ENCODE results near the gene LARGE2.

LARGE2 gene

GRCh38 chr11:45907911-45908370 is 14.5 kb upstream of the LARGE2 start:
- no peaks in the 10 kb centered on the region for H3K4me1 ChIP-seq (ENCODE audit: control insufficient read depth, low read depth, low read length)
- H3K9ac ChIP-seq (ENCODE audit: low read length) = no peak overlapping the region
- no peak overlapping the region for H3K4me3 ChIP-seq (ENCODE audit: low read length)
- H3K36me3 ChIP-seq (ENCODE audit: control insufficient read depth, low read depth, low read length) = peaks cover 29% of the 10 kb centered on the region
- no peaks in the 10 kb centered on the region for H3K9me3 ChIP-seq (ENCODE audit: control insufficient read depth, low read depth, low read length)
- no peaks in the 10 kb centered on the region for H3K27me3 ChIP-seq (ENCODE audit: control insufficient read depth, insufficient read depth, low read length)
- no peak overlapping the region for H3K27ac ChIP-seq (ENCODE audit: low read length)

DNA sequence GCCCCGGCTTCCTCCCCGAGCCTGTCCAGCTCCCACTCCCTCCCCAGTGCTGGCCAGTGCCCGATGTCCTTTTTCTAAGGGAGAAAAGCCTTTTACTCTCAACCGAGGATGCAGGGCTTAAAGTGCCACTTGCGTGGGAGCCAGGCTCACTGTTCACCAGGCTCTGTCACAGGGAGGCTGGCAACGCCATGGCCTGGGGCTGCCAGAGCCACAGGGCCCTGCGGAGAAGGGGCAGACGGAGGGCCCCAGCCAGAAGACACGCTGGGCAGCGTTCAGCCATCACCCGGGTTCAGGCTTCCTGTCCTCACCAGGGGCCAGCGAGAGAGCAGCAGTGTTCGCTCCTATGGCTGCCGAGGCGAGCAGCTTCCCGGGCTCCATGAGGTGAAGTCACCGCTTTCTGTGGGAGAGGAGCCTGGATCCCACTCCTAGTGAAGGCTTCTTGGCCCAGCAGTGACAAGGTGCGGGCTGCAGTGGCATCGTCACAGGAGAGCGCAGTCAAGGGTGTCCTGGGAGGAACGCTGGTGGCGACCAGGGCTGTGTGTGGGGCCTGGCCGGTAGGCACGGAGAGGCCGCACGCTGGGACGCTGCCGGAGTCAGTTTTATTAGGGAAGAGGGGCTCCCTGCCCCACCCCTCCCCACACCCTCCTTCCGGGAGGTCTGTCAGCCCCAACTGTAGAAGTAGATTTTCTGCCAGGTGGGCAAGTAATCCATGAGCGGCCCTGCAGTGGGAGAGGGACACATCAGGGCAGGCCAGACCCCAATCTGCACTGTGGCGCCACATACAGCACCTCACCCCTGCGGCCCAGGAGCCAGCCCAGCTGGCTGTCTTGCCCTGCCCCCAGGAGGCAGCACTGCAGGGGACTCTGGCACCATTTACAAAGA is 12.6 kb upstream of the LARGE2 start:
- H3K4me1 ChIP-seq (ENCODE audit: control insufficient read depth, low read depth, low read length) = no peaks in the 10 kb centered on the region
- no peaks in the 10 kb centered on the region for H3K9me3 ChIP-seq (ENCODE audit: control insufficient read depth, low read depth, low read length)
- no peak overlapping the region for H3K9ac ChIP-seq (ENCODE audit: low read length)
- H3K4me3 ChIP-seq (ENCODE audit: low read length) = no peak overlapping the region
- peaks cover 16% of the 10 kb centered on the region for H3K36me3 ChIP-seq (ENCODE audit: control insufficient read depth, low read depth, low read length)
- H3K27me3 ChIP-seq (ENCODE audit: control insufficient read depth, insufficient read depth, low read length) = no peaks in the 10 kb centered on the region
- no peak overlapping the region for H3K27ac ChIP-seq (ENCODE audit: low read length)

DNA sequence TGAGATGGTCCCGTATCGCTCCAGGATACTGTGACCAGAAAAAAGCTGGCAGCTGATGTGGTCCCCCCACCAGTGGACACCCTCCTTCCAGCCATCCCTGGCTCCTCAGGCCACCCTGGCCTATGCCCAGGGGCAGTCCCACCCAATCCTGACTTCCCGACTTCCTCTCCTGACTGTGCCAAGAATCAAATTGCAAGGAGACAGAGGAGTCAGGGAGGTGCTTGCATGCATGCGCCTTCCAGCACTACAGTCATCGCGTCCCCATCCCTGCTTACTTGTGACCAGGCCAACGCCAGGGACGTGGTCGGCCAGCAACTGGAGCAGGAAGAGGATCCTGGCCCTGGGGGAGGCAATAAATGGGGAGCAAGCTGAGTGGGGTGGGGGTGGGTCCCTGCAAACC is 11.8 kb upstream of the LARGE2 start:
- Histone ChIP-seq H3K9ac (ENCODE audit: low read length) (no peak overlapping the region), H3K36me3 (ENCODE audit: control insufficient read depth, low read depth, low read length) (peaks cover 17% of the 10 kb centered on the region), H3K4me3 (ENCODE audit: low read length) (no peak overlapping the region), H3K27me3 (ENCODE audit: control insufficient read depth, insufficient read depth, low read length) (no peaks in the 10 kb centered on the region), H3K9me3 (ENCODE audit: control insufficient read depth, low read depth, low read length) (no peaks in the 10 kb centered on the region), H3K27ac (ENCODE audit: low read length) (no peak overlapping the region), H3K4me1 (ENCODE audit: control insufficient read depth, low read depth, low read length) (no peaks in the 10 kb centered on the region)

GRCh38 chr11:45913514-45913913 is 8.9 kb upstream of the LARGE2 start:
- Histone ChIP-seq H3K4me1 (ENCODE audit: control insufficient read depth, low read depth, low read length) (peaks cover 5% of the 10 kb centered on the region), H3K36me3 (ENCODE audit: control insufficient read depth, low read depth, low read length) (peaks cover 21% of the 10 kb centered on the region), H3K27me3 (ENCODE audit: control insufficient read depth, insufficient read depth, low read length) (no peaks in the 10 kb centered on the region), H3K9ac (ENCODE audit: low read length) (no peak overlapping the region), H3K9me3 (ENCODE audit: control insufficient read depth, low read depth, low read length) (no peaks in the 10 kb centered on the region), H3K27ac (ENCODE audit: low read length) (no peak overlapping the region), H3K4me3 (ENCODE audit: low read length) (no peak overlapping the region)

- peaks cover 21% of the 10 kb centered on the region for H3K36me3 ChIP-seq (ENCODE audit: control insufficient read depth, low read depth, low read length)
- no peaks in the 10 kb centered on the region for H3K27me3 ChIP-seq (ENCODE audit: control insufficient read depth, insufficient read depth, low read length)
- H3K27ac ChIP-seq (ENCODE audit: low read length) = no peak overlapping the region
- no peak overlapping the region for H3K4me3 ChIP-seq (ENCODE audit: low read length)
- peaks cover 6% of the 10 kb centered on the region for H3K4me1 ChIP-seq (ENCODE audit: control insufficient read depth, low read depth, low read length)
- no peak overlapping the region for H3K9ac ChIP-seq (ENCODE audit: low read length)
- H3K9me3 ChIP-seq (ENCODE audit: control insufficient read depth, low read depth, low read length) = no peaks in the 10 kb centered on the region
Observed at GRCh38 chr11:45913942-45914635, 8.4 kb upstream of the LARGE2 start.

DNA sequence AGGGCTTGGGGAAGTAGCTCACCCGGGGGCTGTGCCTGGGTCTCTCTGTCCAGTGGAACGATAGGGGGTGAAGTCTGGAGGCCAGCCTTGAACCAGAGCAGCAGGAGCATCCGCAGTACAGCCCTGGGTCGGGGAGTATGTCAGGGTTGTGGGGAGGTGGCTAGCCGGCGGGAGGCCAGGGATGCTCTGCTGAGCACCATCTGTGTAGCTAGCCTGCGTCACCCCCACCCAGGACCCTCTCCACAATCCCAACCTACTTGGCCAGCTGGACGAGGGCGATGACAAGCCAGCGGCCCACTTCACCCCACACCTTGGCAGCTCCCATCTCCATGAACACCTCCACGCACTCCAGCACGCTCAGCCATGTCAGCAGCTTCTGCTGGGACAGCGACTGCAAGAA is 7.0 kb upstream of the LARGE2 start:
- Histone ChIP-seq H3K9ac (ENCODE audit: low read length) (no peak overlapping the region), H3K9me3 (ENCODE audit: control insufficient read depth, low read depth, low read length) (no peaks in the 10 kb centered on the region), H3K36me3 (ENCODE audit: control insufficient read depth, low read depth, low read length) (peaks cover 21% of the 10 kb centered on the region), H3K4me3 (ENCODE audit: low read length) (no peak overlapping the region), H3K4me1 (ENCODE audit: control insufficient read depth, low read depth, low read length) (peaks cover 16% of the 10 kb centered on the region), H3K27ac (ENCODE audit: low read length) (no peak overlapping the region), H3K27me3 (ENCODE audit: control insufficient read depth, insufficient read depth, low read length) (no peaks in the 10 kb centered on the region)

- peak overlapping the region; percentile 71 for H3K9ac ChIP-seq (ENCODE audit: low read length)
- peak overlapping the region; percentile 96 for H3K4me3 ChIP-seq (ENCODE audit: low read length)
Observed at GRCh38 chr11:45917286-45917622, 5.2 kb upstream of the LARGE2 start.

DNA sequence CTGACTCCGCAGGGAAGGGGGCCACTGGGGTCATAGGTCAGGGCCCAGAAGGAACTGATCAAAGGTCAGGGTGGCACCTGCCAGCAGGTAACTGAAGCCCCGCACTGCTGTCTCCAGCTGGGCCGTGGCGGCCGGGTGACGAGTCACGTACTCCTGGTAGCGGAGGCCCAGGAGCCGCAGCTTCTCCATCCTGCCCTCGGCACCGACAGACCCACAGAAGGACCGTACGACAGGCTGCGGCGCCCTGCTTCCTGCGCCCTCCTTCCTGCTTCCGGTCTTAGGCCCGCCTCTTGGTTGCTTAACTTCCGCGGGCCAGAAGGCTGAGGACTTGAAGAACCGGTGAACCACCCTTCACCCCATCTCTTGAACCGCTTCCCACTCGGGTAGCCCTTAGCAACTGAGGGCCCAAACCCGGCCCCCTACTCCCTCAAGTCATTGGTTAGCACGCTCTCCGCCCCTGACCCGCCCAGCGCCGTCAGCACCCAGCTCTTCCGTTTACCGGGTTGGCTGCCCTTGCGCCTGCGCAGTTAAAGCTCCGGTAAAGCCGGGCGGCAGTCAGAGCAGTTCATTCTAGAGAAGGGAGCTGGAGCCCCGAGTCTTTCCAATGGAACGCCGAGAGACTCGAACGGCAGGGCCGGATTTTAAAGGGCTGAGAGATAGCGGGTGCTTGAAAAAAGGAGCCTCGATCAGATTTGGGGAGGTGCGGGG is 4.7 kb upstream of the LARGE2 start, which contains the start of gene PEX16:
Gene PEX16, minus strand, starts transcription at position 255 of the 708 bp plus-strand sequence. Its CDS starts 66 bp downstream, at position 189.
- peak within 1 kb of the TSS; percentile 96 for H3K4me3 ChIP-seq (ENCODE audit: low read length)
- no peaks in the 10 kb centered on the region for H3K9me3 ChIP-seq (ENCODE audit: control insufficient read depth, low read depth, low read length)
- H3K27me3 ChIP-seq (ENCODE audit: control insufficient read depth, insufficient read depth, low read length) = peaks cover 10% of the 10 kb centered on the region
- peak within 1 kb of the TSS; percentile 20 for H3K27ac ChIP-seq (ENCODE audit: low read length)
- H3K4me1 ChIP-seq (ENCODE audit: control insufficient read depth, low read depth, low read length) = peaks cover 26% of the 10 kb centered on the region
- H3K9ac ChIP-seq (ENCODE audit: low read length) = peak within 1 kb of the TSS; percentile 71
- peaks cover 16% of the 10 kb centered on the region for H3K36me3 ChIP-seq (ENCODE audit: control insufficient read depth, low read depth, low read length)

More at GRCh38 chr11:45917286-45917622, 5.2 kb upstream of the LARGE2 start:
- Histone ChIP-seq H3K9me3 (ENCODE audit: control insufficient read depth, low read depth, low read length) (no peaks in the 10 kb centered on the region), H3K36me3 (ENCODE audit: control insufficient read depth, low read depth, low read length) (peaks cover 16% of the 10 kb centered on the region), H3K4me1 (ENCODE audit: control insufficient read depth, low read depth, low read length) (peaks cover 26% of the 10 kb centered on the region), H3K27ac (ENCODE audit: low read length) (no peak overlapping the region), H3K27me3 (ENCODE audit: control insufficient read depth, insufficient read depth, low read length) (peaks cover 10% of the 10 kb centered on the region)

GRCh38 chr11:45918331-45918941 is 4.0 kb upstream of the LARGE2 start:
- peak overlapping the region; percentile 20 for H3K27ac ChIP-seq (ENCODE audit: low read length)
- H3K9me3 ChIP-seq (ENCODE audit: control insufficient read depth, low read depth, low read length) = no peaks in the 10 kb centered on the region
- peaks cover 26% of the 10 kb centered on the region for H3K4me1 ChIP-seq (ENCODE audit: control insufficient read depth, low read depth, low read length)
- H3K4me3 ChIP-seq (ENCODE audit: low read length) = peak overlapping the region; percentile 96
- peaks cover 14% of the 10 kb centered on the region for H3K27me3 ChIP-seq (ENCODE audit: control insufficient read depth, insufficient read depth, low read length)
- peaks cover 16% of the 10 kb centered on the region for H3K36me3 ChIP-seq (ENCODE audit: control insufficient read depth, low read depth, low read length)
- H3K9ac ChIP-seq (ENCODE audit: low read length) = peak overlapping the region; percentile 71

DNA sequence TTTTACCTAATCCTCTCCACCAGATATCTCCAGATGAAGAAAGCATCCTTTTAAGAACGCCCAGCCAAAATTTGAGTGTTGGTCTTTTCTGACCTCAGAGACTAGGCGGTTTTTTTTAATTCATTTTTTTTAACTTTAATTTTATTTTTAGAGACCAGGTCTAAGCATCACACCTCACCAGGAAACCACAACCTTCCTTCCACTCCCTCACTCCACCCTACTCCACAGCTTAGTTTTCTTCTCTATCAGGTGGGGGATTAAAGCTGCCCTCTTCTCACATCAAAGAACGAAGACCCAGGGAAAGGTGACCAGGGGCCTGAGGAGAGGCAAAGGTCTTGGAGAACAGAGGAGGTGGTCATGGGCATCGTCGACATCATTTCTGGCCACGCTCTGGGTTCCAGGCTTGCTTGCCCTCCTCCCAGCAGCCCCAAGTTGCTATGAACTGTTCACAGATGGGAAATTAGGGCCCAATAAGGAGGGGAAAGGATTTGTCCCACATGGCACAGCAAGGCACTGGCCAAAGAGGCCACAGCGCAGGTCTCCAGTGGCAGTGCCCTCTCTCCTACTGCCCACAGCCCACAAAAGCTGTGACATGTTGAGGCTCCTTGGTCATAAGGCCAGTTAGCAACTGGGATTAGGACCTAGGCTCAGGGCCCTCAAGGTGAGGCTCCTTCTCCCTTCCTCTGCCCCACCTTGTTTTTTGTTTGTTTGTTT is 3.3 kb upstream of the LARGE2 start:
- Histone ChIP-seq H3K27ac (ENCODE audit: low read length) (no peak overlapping the region), H3K4me1 (ENCODE audit: control insufficient read depth, low read depth, low read length) (peaks cover 26% of the 10 kb centered on the region), H3K4me3 (ENCODE audit: low read length) (peak overlapping the region; percentile 96)

More for the DNA sequence above, 3.3 kb upstream of the LARGE2 start:
- Histone ChIP-seq H3K9me3 (ENCODE audit: control insufficient read depth, low read depth, low read length) (no peaks in the 10 kb centered on the region), H3K9ac (ENCODE audit: low read length) (no peak overlapping the region), H3K36me3 (ENCODE audit: control insufficient read depth, low read depth, low read length) (peaks cover 16% of the 10 kb centered on the region), H3K27me3 (ENCODE audit: control insufficient read depth, insufficient read depth, low read length) (peaks cover 15% of the 10 kb centered on the region)
